Erythroblast (primary cell): ENCODE measurements around the gene ABHD16A.

Experiments
- GATA1 ChIP-seq: IDR thresholded peaks from 2 replicates; pipeline ENCODE4 v1.6.1; 2011; ENCODE audit warnings: low read depth, mild to moderate bottlenecking, control low read depth, low read length, moderate library complexity
- POLR2A ChIP-seq: IDR thresholded peaks from 2 replicates; pipeline ENCODE4 v1.6.1; 2011; ENCODE audit warnings: mild to moderate bottlenecking, low read length

- peak; percentile 50 for TF ChIP-seq POLR2A
- no peak for TF ChIP-seq GATA1
Measured at GRCh38 chr6:31711233-31711632, 8.1 kb upstream of the ABHD16A start.
